Measurements from ENCODE around the gene NTF4.

GRCh38 chr19:49011194-49011593 lies 53.4 kb downstream of the NTF4 start:
- TF ChIP-seq CTCF (conservative IDR thresholded peaks at IDR 0.05; ENCODE audit: low read depth, low read length) (no peak), EZH2 (IDR thresholded peaks at IDR 0.05; ENCODE audit: low read length, unreplicated experiment) (no peak)

Data from PC-3 (cell line).